ENCODE measurements around the gene SPTLC2. TPM values are rescaled to one million over a fixed set of nuclear protein-coding genes. Genes with fewer than 3 reads are reported as not detected.
"Not testable (repeated sequence)": the region's sequence is repeated elsewhere in the genome, so short reads cannot be mapped to it uniquely, and the experiment has no call there.

The SPTLC2 gene
- total RNA-seq, 1 experiment from 2014 or later = 10.4 TPM

DNA sequence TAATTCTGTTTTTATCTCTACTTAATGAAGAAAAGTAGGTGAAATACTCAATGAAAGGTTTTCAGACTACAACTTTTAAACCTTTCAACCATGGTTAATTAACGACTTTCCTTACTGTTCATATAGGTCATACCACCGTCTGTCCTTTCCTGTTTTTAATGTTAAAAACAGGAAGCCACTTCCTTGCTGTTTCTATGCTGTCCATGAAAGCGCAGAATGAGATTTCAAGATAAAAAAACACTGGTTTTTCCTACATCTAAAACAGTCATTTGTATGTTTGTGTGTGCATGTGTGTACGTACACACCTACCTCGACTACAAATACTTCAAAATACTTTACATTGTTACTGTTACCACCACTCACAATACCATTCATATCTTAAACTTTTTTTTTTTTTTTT, 27.3 kb downstream of the SPTLC2 start:
- no peak for DNase-seq (ENCODE audit: low spot score)

GRCh38 chr14:77588411-77589025, 27.9 kb downstream of the SPTLC2 start:
- DNase-seq (ENCODE audit: low spot score) = not testable (repeated sequence)

DNA sequence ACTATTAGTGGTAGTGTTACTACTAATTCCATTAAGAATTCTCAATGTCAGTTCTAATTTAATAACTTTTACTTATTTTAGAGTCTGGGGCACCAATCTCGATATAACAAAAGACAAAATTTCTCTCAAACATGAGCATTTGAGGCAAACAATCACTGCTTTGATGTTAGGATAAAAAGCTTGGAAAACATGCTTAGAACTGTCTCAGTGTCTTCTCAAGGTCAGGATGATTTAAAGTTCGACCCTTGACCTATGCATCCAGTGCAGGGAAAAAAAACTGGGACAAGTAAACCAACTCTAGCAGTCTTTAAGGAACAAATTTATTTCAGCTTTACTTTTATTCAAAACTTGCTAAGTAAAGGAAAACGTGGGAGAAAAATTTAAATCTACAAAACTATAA, 31.1 kb downstream of the SPTLC2 start:
- DNase-seq (ENCODE audit: low spot score) = no peak

DNA sequence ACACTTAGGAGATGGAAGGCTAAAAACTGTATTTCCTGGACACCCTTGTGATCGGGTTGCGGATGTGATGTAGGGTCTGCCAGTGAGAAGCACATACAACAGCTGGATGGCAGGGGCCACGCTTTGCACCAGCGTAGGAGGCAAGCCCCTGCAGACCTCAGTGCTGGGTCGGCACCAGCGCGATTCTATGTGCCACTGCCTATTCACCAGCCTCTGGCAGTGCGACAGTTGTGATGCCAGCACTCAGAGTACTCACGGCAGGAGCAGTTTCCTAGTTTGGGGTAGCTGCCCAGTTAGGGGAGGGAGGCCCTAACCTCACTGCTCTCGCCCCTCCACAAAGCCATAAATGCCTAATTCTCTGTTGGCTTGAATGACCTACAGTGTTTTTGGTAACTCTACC, 31.6 kb downstream of the SPTLC2 start:
- DNase-seq (ENCODE audit: low spot score) = no peak

DNA sequence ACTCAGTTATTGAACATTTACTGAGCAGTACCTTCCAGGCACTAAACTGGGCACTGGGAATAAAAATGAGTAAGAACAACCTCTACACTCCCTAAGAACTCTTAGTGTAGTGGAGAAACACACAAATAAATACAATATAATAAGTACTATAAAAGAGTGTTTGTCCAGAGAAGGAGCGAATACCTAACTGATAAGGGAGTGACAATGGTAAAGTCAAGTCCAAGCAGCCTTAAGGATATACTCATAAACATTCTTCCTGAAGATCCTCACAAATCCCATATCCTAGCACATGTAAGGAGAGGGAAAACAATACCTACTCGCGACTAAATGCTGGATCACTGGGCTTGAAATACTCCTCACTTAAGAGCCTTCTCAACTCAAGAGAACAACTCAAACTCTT, 32.8 kb downstream of the SPTLC2 start:
- no peak for DNase-seq (ENCODE audit: low spot score)

- no peak for DNase-seq (ENCODE audit: low spot score)
Observed at GRCh38 chr14:77582511-77582910, 33.9 kb downstream of the SPTLC2 start.

GRCh38 chr14:77580964-77581505, 35.4 kb downstream of the SPTLC2 start:
- peak; percentile 68 for DNase-seq (ENCODE audit: low spot score)

DNA sequence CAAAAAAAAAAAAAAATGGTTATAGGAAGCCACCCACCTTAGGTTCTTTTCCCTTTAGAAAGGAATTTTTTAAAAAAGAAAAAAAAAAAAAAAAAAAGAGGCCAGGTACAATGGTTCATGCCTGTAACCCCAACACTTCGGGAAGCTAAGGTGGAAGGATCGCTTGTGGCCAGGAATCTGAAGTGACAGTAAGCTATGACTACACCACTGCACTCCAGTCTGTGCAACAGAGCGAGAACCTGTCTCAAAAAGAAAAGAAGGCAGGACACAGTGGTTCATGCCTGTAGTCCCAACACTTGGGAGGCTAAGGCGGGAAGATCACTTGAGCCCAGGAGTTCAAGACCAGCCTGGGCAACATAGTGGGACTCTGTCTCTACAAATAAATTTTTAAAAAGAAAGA, 36.0 kb downstream of the SPTLC2 start:
- no peak for DNase-seq (ENCODE audit: low spot score)

- DNase-seq (ENCODE audit: low spot score) = no peak
Observed at GRCh38 chr14:77579780-77580179, 36.7 kb downstream of the SPTLC2 start.

DNA sequence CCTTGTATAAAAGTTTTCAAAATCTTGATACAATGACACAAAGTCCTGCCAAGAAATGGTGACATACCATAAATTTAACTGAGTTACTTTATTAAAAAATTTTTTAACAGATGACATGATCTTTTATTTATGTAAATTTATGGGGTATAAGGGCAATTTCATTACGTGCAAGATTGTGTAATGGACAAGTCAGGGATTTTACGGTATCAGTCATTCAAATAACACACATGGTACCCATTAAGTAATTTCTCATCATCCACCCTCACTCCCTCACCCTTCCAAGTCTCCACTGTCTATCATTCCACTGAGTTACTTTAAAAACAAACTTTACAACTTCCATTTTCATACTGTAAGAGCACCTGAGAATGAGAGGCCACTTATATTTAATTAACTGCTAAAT, 37.4 kb downstream of the SPTLC2 start:
- DNase-seq (ENCODE audit: low spot score) = no peak

GRCh38 chr14:77574446-77575115, 41.9 kb downstream of the SPTLC2 start:
- DNase-seq (ENCODE audit: low spot score) = no peak

DNA sequence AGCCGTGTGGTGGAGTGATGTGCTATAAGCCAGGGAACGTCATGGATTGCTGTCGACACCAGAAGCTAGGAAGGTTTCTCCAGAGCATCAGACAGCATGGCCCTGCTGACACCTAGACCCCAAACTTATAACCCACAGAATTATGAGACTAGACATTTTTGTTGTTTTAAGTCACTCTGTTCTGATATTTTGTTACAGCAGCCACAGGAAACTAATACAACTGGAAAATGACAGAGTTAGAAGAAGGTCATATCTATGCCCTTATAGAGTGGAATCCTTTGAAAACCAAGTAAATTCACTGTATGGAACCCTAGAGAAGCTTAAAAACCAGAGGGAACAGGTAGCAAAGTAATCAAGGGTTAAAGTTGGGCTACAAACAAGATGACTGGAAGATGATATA, 42.5 kb downstream of the SPTLC2 start:
- DNase-seq (ENCODE audit: low spot score) = no peak

DNA sequence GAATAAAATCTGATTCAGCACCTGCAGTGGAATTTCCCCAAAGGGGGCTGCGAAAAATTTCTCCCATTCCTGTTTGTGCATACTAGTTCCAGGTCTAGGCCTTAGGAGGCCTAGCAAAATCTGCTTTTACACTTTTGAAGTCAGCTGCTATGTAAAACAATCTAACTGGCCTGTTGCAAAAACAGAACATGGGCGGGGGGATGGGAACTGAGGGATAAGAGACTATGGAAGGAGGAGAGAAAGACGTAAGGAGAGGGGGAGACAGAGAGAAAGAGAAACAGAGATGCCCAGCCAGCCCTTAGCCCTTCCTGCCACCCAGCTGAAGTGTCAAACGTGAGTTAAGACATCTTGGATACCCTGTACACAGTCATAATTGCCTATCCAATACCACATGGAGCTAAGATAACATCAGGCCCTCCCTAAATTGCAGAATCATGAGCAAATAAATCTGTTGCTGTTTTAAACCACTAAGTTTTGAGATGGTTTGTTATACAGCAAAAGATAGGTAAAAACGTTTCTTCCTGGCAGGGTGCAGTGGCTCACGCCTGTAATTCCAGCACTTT, 45.6 kb downstream of the SPTLC2 start:
- no peak for DNase-seq (ENCODE audit: low spot score)

DNA sequence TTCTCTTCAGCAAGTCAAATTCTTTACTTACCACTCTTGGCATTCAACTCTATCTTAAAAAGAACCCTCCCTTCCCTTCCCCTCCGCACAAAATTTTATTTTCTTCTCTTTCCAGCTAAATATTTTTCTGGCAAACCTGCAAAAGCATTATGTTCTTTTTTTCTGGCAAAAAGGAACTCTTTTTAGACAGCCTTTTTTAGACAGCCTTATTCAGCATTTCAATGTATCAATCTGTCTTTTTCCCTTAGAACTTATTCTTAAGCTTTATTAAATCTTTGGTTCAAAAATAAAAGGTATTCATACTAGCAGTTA, 50.5 kb downstream of the SPTLC2 start:
- DNase-seq (ENCODE audit: low spot score) = no peak

DNA sequence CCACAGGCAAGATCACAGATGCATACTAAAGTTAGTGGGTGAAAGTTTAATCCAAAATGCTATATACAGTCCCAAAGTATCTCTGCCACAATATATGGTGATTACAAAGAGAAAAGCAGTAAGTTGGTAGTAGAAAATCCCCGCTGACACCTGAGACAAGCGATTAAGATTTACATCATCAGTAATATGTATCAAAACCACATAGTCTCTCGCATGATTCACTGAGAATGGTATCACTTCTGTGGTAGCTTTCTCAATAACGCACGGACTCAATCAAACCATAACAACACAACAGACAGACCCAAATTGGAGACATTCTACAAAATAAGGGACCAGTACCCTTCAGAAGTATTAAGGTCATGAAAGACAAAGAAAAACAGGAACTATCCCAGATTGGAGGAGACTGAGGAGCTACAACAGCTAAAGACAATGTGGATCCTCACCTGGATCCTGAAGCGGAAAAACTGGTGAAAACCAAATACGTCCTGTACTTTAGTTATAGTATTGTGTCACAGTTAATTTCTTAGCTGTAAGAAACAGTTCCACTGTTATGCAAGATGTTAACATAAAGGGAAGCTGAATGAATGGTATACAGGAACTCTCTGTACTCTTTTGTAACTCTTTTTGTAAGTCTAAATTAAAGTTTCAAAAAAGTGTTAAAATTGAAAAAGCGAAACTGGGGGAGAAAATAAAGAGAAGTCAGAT, 51.0 kb downstream of the SPTLC2 start:
- DNase-seq (ENCODE audit: low spot score) = no peak

- no peak for DNase-seq (ENCODE audit: low spot score)
Observed at GRCh38 chr14:77562681-77563080, 53.8 kb downstream of the SPTLC2 start.

GRCh38 chr14:77561881-77562280, 54.6 kb downstream of the SPTLC2 start:
- DNase-seq (ENCODE audit: low spot score) = no peak

- DNase-seq (ENCODE audit: low spot score) = no peak
Observed at GRCh38 chr14:77559381-77559780, 57.1 kb downstream of the SPTLC2 start.

DNA sequence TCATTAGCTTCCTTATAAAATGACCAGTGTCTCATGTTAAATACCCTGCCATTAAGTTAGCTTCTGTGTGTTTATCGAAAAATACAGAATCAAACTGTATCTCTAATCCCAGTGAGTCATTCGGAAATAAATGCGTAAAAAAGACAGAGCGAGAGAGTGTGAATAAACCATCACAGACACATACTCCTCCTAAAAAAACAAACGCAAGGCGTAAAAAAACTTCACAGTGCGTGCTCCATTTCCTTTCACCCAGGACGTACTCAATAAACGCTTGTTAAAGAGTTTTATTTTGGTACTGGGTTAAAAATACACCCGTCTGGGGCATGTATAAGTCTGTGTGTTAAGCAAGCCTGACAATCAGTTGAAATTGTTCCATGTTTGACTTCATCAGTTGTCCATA, 59.0 kb downstream of the SPTLC2 start:
- no peak for DNase-seq (ENCODE audit: low spot score)

GRCh38 chr14:77556946-77557345, 59.5 kb downstream of the SPTLC2 start:
- DNase-seq (ENCODE audit: low spot score) = no peak

DNA sequence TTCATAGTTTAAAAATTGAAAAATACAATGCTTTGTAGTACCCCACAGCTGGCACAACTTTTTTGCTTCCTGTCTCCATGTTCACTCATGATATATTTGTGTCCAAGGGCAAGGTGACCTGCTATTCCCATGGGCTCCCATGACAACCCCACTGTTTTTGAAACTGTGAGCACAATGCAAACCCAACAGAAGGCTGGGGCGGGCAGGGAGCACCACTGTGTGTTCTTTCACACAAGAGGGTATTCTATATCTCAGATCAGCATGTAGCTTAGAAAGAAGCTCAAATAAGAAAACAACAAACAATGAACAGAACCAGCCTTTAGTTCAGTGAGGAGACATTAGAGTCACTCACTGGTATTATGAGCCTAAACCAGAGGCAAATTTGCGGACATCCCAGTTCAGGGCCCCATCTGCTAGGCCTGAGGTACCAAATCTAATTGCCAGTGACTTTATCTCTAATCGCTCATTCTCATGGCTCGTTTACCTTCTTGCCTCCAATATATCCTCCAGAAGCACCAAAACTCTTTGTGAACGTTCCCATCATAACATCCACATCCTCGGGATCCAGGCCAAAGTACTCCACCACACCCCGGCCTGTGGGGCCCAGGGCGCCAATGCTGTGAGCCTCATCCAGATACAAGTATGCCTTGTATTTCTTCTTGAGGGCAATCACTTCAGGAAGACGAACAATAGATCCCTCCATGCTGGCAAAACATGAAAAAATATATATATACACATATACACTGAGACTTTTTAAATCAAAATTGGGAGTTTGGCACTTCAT, 61.4 kb downstream of the SPTLC2 start:
- DNase-seq (ENCODE audit: low spot score) = no peak

DNA sequence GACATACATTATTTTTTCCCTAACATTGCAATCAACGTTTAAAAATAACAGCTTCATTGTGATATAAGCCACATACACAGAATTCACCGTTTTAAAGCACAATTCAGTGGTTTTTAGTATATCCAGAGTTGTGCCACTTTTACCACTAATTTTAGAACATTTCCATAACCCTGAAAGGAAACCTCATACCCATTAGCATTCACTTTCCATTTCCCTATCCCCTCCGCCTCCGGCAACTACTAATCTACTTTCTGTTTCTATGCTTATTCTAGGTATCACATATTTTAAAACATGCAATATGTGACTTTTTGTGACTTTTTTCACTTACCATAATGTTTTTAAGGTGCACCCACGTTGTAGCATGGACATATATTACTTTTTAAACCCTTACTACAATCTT, 62.2 kb downstream of the SPTLC2 start:
- DNase-seq (ENCODE audit: low spot score) = no peak
